Heart left ventricle (tissue), 13 donors: ENCODE data around the gene SEMA4F.

Source experiments
- CTCF ChIP-seq, 12 donors: fragments of 200-600 bp; sonication (generic) in 4 of 12; IDR thresholded peaks; one replicate each; pipeline versions ENCODE4 v1.5.0 to v1.8.0; 2018 to 2022; ENCODE audit warnings: antibody characterized with exemption in 12 of 12, mild to moderate bottlenecking in 5 of 12
- POLR2A ChIP-seq, 2 donors: fragments of 450-650 bp; IDR thresholded peaks; one replicate each; pipeline ENCODE4 v1.6.1; 2017; ENCODE audit warnings: antibody characterized with exemption in 2 of 2, mild to moderate bottlenecking in 2 of 2, moderate library complexity in 2 of 2
- donor health status: ischemic (EF 13 %, LVEDD 7.1; RV severe dilation, severe dysfunction).
- donor health status: DM: no; HTN: yes; CAD: no.
- donor health status: DM: no; HTN: no; CAD: no.
- donor health status: ischemic (EF 25% LVEDD 6.9; RV normal size, moderate dysfunction).
- donor health status: ischemic (EF 25% LVEDD 5.7; RV mildly dilated, moderate dysfunction).
- donor health status: ischemic (EF 35%, LVEDD 5.7; RV mildly dilated, moderate dysfunction).
- donor health status: nonischemic (EF 11% LVEDD 7.7; RV severe dilation, severe dysfunction).
- donor health status: DM: yes; HTN: yes; CAD: no.
- donor health status: PGD.
- donor health status: ischemic (EF 29% LVEDD 5.4; RV normal size, mild dysfunction).
- donor health status: nonischemic (EF 23%, LVEDD 6.1; RV moderate dilation, normal function).

- TF ChIP-seq POLR2A (IDR thresholded peaks at IDR 0.05): no peak
- no peak for TF ChIP-seq CTCF (IDR thresholded peaks at IDR 0.05)
Measured at GRCh38 chr2:74702001-74702715, 48.1 kb downstream of the SEMA4F start.
